ENCODE data around the gene ARF5. TPM values are rescaled to one million over a fixed set of nuclear protein-coding genes. Genes with fewer than 3 reads are reported as not detected.

ARF5 gene
- total and polyA plus RNA-seq, 4 donors = 115 to 239 (median 159) TPM

- ATAC-seq (ENCODE audit: insufficient read depth, low FRiP score) (no peak), DNase-seq (no peak)
- H3K36me3 ChIP-seq (ENCODE audit: control insufficient read depth in 4 of 4, insufficient read depth in 4 of 4, low read length in 4 of 4) = peaks cover 3 to 18% (median 13%) of the 10 kb centered on the region in 4 donors
- H3K4me3 ChIP-seq = no peak overlapping the region
- H3K9me3 ChIP-seq (ENCODE audit: control insufficient read depth in 4 of 4, insufficient read depth in 3 of 4, low read length in 3 of 4) = no peaks in the 10 kb centered on the region
- H3K4me1 ChIP-seq (ENCODE audit: control insufficient read depth in 5 of 5, insufficient read depth in 5 of 5, low read length in 5 of 5) = peaks cover 0 to 19% (median 10%) of the 10 kb centered on the region in 5 donors
- TF ChIP-seq CTCF (IDR thresholded peaks at IDR 0.05; ENCODE audit: control extremely low read depth, extremely low read depth) = no peak
- H3K9ac ChIP-seq (ENCODE audit: insufficient read depth in 1 of 2, low read length in 2 of 2) = no peak overlapping the region
- H3K27ac ChIP-seq (ENCODE audit: low read depth in 1 of 2, low read length in 1 of 2) = no peak overlapping the region
- no peaks in the 10 kb centered on the region for H3K27me3 ChIP-seq (ENCODE audit: control insufficient read depth in 3 of 3, insufficient read depth in 3 of 3, low read length in 2 of 3)
- WGBS, 2 donors = 94 to 97% methylated on average over 7 of the region's 7 CpGs
Measured at GRCh38 chr7:127591189-127591588, 3.0 kb downstream of the ARF5 start.

- Histone ChIP-seq H3K27me3 (ENCODE audit: control insufficient read depth in 3 of 3, insufficient read depth in 3 of 3, low read length in 2 of 3) (no peaks in the 10 kb centered on the region), H3K36me3 (ENCODE audit: control insufficient read depth in 4 of 4, insufficient read depth in 4 of 4, low read length in 4 of 4) (peaks cover 3 to 18% (median 13%) of the 10 kb centered on the region in 4 donors), H3K4me1 (ENCODE audit: control insufficient read depth in 5 of 5, insufficient read depth in 5 of 5, low read length in 5 of 5) (peaks cover 0 to 19% (median 10%) of the 10 kb centered on the region in 5 donors)
Measured at GRCh38 chr7:127591591-127591990, 3.4 kb downstream of the ARF5 start.

GRCh38 chr7:127592550-127592949 is 4.3 kb downstream of the ARF5 start:
- no peak for ATAC-seq (ENCODE audit: insufficient read depth, low FRiP score)
- peaks cover 0 to 15% (median 8%) of the 10 kb centered on the region in 5 donors for H3K4me1 ChIP-seq (ENCODE audit: control insufficient read depth in 5 of 5, insufficient read depth in 5 of 5, low read length in 5 of 5)
- H3K36me3 ChIP-seq (ENCODE audit: control insufficient read depth in 4 of 4, insufficient read depth in 4 of 4, low read length in 4 of 4) = peaks cover 3 to 18% (median 13%) of the 10 kb centered on the region in 4 donors
- WGBS, 2 donors = 78 to 79% methylated on average over 4 of the region's 4 CpGs
- H3K9me3 ChIP-seq (ENCODE audit: control insufficient read depth in 4 of 4, insufficient read depth in 3 of 4, low read length in 3 of 4) = no peaks in the 10 kb centered on the region
- H3K9ac ChIP-seq (ENCODE audit: insufficient read depth in 1 of 2, low read length in 2 of 2) = no peak overlapping the region
- no peak for DNase-seq
- no peak overlapping the region for H3K27ac ChIP-seq (ENCODE audit: low read depth in 1 of 2, low read length in 1 of 2)
- no peak overlapping the region for H3K4me3 ChIP-seq
- no peak for TF ChIP-seq CTCF (IDR thresholded peaks at IDR 0.05; ENCODE audit: control extremely low read depth, extremely low read depth)
- H3K27me3 ChIP-seq (ENCODE audit: control insufficient read depth in 3 of 3, insufficient read depth in 3 of 3, low read length in 2 of 3) = no peaks in the 10 kb centered on the region

More at GRCh38 chr7:127591591-127591990, 3.4 kb downstream of the ARF5 start:
- DNase-seq = no peak
- no peak overlapping the region for H3K27ac ChIP-seq (ENCODE audit: low read depth in 1 of 2, low read length in 1 of 2)
- 77 to 86% methylated on average over 6 of the region's 6 CpGs for WGBS, 2 donors
- no peak for TF ChIP-seq CTCF (IDR thresholded peaks at IDR 0.05; ENCODE audit: control extremely low read depth, extremely low read depth)
- no peak overlapping the region for H3K4me3 ChIP-seq
- H3K9me3 ChIP-seq (ENCODE audit: control insufficient read depth in 4 of 4, insufficient read depth in 3 of 4, low read length in 3 of 4) = no peaks in the 10 kb centered on the region
- ATAC-seq (ENCODE audit: insufficient read depth, low FRiP score) = no peak
- H3K9ac ChIP-seq (ENCODE audit: insufficient read depth in 1 of 2, low read length in 2 of 2) = no peak overlapping the region

- Histone ChIP-seq H3K27me3 (ENCODE audit: control insufficient read depth in 3 of 3, insufficient read depth in 3 of 3, low read length in 2 of 3) (no peaks in the 10 kb centered on the region), H3K4me1 (ENCODE audit: control insufficient read depth in 5 of 5, insufficient read depth in 5 of 5, low read length in 5 of 5) (peaks cover 0 to 4% (median 0%) of the 10 kb centered on the region in 5 donors), H3K27ac (ENCODE audit: low read depth in 1 of 2, low read length in 1 of 2) (no peak overlapping the region), H3K36me3 (ENCODE audit: control insufficient read depth in 4 of 4, insufficient read depth in 4 of 4, low read length in 4 of 4) (peaks cover 3 to 18% (median 13%) of the 10 kb centered on the region in 4 donors), H3K9ac (ENCODE audit: insufficient read depth in 1 of 2, low read length in 2 of 2) (no peak overlapping the region), H3K4me3 (no peak overlapping the region), H3K9me3 (ENCODE audit: control insufficient read depth in 4 of 4, insufficient read depth in 3 of 4, low read length in 3 of 4) (peaks cover 0 to 2% (median 0%) of the 10 kb centered on the region in 4 donors)
- DNase-seq (no peak), ATAC-seq (ENCODE audit: insufficient read depth, low FRiP score) (no peak)
- 20 to 48% methylated on average over 1 of the region's 1 CpG for WGBS, 2 donors
- no peak for TF ChIP-seq CTCF (IDR thresholded peaks at IDR 0.05; ENCODE audit: control extremely low read depth, extremely low read depth)
Measured at GRCh38 chr7:127594490-127594889, 6.3 kb downstream of the ARF5 start.

Data from lung (tissue), 12 donors.